Activated CD8-positive, alpha-beta memory T cell treated with anti-CD3 and anti-CD28 coated beads, Interleukin-2, amount 10 ng/mL, durations not matched to agents 7 days and 5 days (primary cell): ENCODE measurements around the gene CMSS1. TPM values are rescaled to one million over a fixed set of nuclear protein-coding genes. Genes with fewer than 3 reads are reported as not detected.
"Not testable (repeated sequence)": the region's sequence is repeated elsewhere in the genome, so short reads cannot be mapped to it uniquely, and the experiment has no call there.

Source experiments
- ATAC-seq: fragments of 150-1000 bp; cut with Tn5 transposase; one replicate; pipeline ENCODE4 v1.10.0; 2021; ENCODE audit warnings: moderate library complexity
- CTCF ChIA-PET: fragments of 350-600 bp; sonication (Branson Sonifier 250); formaldehyde crosslinking; loops from one replicate; lab custom pipeline; 2021; ENCODE audit warnings: antibody characterized with exemption; lab: Charles Lee
- DNase-seq: peaks from one replicate; pipeline ENCODE4 v3.0.0-alpha.2; 2020
- H3K27ac Mint-ChIP-seq: one replicate; pipeline ENCODE4 v1.8.0; 2021; ENCODE audit warnings: mild to moderate bottlenecking, mixed read lengths
- H3K27me3 Mint-ChIP-seq: one replicate; pipeline ENCODE4 v1.8.0; 2021; ENCODE audit warnings: mixed read lengths
- H3K36me3 Mint-ChIP-seq: one replicate; pipeline ENCODE4 v1.8.0; 2021; ENCODE audit warnings: mild to moderate bottlenecking, mixed read lengths
- H3K4me1 Mint-ChIP-seq: one replicate; pipeline ENCODE4 v1.8.0; 2021; ENCODE audit warnings: mixed read lengths
- H3K4me3 Mint-ChIP-seq: one replicate; pipeline ENCODE4 v1.8.0; 2021; ENCODE audit warnings: mild to moderate bottlenecking, moderate library complexity, mixed read lengths
- H3K9me3 Mint-ChIP-seq: one replicate; pipeline ENCODE4 v1.8.0; 2022; ENCODE audit warnings: low read depth, mixed read lengths
- total RNA-seq, 2 experiments: library from RNA; stranded (reverse); gene quantifications; one replicate each; pipeline ENCODE4 v1.2.3, GENCODE V29; 2021

CMSS1 gene
- total RNA-seq, 2 experiments from 2014 or later: 57.2 to 57.5 TPM

DNA sequence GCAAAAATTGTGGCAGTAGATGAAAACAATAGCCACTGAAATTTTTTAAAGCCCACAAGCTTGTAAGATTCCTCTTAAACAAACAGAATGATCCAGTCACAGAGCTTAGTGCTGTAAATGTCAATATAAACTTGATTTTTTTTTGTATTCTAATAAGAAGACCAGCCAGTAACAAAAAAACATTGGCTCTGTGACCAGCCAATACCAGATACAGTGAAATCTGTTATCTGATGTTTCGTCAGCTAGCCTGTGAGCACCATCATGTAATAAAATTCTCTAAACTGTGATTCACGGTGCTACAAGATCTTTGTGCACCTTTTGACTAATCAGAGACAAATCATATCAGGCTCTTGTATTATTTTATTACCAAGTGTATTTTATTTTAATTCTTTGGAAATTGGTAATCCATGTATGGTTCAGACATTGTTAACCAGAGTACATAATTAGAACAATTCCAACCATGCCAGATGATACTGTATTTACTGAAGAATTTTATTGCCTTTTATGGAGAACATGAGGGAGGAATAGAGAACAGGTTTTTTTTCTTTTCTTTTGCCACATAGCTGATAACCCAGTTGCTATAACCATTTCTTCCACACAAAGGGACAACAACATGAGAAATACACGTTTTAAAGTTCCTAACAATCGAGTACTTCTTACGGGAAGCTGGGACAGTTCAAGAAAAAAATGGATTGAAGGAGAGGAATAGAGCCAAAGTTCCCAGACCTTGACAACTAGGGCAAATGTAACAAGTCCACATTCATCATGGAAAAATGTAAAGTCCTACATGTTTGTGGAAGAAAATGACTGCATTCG lies 224.7 kb downstream of the CMSS1 start:
- no peaks in the 10 kb centered on the region for H3K27me3 Mint-ChIP-seq
- H3K4me3 Mint-ChIP-seq: no peak overlapping the region
- no peaks in the 10 kb centered on the region for H3K9me3 Mint-ChIP-seq
- CTCF ChIA-PET: interaction anchor here (1.0 to 1.9 kb wide), 3 partner anchors 13 to 212 kb away, joined by 4 to 6 read pairs (median 4); no protein-coding TSS in a partner anchor
- H3K27ac Mint-ChIP-seq: no peak overlapping the region
- H3K36me3 Mint-ChIP-seq: peaks cover 2% of the 10 kb centered on the region
- ATAC-seq (no peak), DNase-seq (no peak)
- H3K4me1 Mint-ChIP-seq: peaks cover 5% of the 10 kb centered on the region

DNA sequence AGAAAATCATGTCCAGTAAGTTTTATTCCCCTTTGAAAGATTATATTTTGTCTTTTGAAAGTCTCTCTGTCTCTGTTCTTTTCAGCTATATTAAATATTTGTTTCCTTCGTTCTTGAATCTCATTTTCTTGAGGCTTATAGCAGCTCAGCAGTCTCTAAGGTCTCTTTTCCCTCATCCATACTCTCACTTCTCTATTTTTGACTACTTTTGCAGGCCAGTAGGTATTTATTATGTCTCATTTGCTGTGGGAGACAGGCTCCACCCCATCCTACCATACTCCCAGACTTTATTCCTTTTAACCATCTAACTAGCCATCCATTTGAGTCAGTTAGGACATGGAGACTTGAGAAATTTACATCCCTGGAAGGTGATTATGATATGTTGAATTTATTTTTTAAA lies 225.6 kb downstream of the CMSS1 start:
- H3K27ac Mint-ChIP-seq: no peak overlapping the region
- no peak for DNase-seq
- H3K36me3 Mint-ChIP-seq: peaks cover 2% of the 10 kb centered on the region
- H3K4me1 Mint-ChIP-seq: peaks cover 13% of the 10 kb centered on the region
- no peaks in the 10 kb centered on the region for H3K27me3 Mint-ChIP-seq
- CTCF ChIA-PET: no interaction called here
- ATAC-seq: no peak
- no peaks in the 10 kb centered on the region for H3K9me3 Mint-ChIP-seq
- no peak overlapping the region for H3K4me3 Mint-ChIP-seq

DNA sequence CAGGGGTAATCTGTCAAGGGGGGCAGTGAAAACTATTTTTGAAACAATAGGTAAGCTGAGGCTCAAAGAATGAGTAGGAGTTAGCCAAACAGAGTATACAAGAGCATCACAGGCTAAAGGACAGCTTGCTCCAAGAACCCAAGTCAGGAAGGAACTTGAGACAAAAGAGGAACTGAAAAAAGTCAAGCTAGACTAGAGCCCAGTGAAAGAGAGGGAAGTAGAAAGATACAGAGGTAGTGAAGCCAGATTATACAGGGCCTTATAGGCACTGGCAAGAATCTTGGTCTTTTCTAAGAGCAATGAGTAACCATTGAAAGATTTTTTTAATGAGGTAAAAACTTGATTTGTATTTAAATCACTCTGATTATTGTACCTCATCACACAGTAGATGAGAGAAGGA lies 226.7 kb downstream of the CMSS1 start:
- Mint-ChIP-seq H3K27ac (no peak overlapping the region), H3K4me3 (no peak overlapping the region), H3K36me3 (peaks cover 2% of the 10 kb centered on the region), H3K27me3 (no peaks in the 10 kb centered on the region), H3K4me1 (peaks cover 13% of the 10 kb centered on the region), H3K9me3 (no peaks in the 10 kb centered on the region)
- CTCF ChIA-PET: interaction anchor here (0.8 to 1.2 kb wide), 3 partner anchors 14 to 210 kb away, joined by 3 to 4 read pairs (median 3); no protein-coding TSS in a partner anchor
- no peak for ATAC-seq
- DNase-seq: no peak

DNA sequence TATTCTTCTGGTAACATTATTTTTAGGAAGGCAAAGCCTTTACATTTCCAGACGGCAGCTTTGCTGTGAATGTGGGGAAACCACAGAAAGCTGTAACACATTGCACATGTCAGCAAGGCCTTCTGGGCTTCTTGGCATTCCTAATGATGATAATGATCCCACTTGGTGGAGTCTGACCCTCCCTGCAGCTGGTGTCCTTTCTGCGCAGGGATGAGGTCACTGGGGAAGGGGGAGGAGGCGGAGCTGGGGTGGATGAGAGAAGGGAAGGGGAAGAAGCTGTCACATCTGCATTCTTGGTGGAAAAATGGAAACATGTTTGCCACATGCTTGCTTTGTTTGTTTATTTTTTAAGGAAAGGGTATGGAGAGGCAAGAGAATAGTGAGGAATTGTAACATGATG lies 228.0 kb downstream of the CMSS1 start:
- Mint-ChIP-seq H3K27me3 (no peaks in the 10 kb centered on the region), H3K36me3 (no peaks in the 10 kb centered on the region), H3K4me1 (peaks cover 13% of the 10 kb centered on the region), H3K27ac (no peak overlapping the region), H3K9me3 (no peaks in the 10 kb centered on the region), H3K4me3 (no peak overlapping the region)
- ATAC-seq: no peak
- DNase-seq: no peak
- CTCF ChIA-PET: no interaction called here

DNA sequence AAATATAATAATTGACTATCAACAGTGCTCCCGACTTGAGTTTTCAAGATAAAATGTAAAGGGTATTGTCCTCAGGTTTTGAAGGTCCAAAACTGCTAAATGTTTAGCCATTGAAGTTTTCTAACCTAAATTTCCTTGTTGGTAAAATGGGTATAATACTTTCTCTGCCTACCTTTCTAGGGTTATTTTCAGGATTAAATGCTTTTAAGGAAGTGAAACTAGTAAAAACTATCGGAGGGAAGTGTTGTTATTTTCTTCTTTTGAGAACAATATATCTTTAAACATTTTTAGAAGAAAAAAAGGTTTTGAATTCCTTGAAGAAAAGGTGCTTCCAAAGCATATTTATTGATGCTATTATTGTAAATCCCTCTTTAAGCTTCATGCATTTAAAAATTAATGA lies 229.3 kb downstream of the CMSS1 start:
- peaks cover 13% of the 10 kb centered on the region for H3K4me1 Mint-ChIP-seq
- CTCF ChIA-PET: no interaction called here
- no peak overlapping the region for H3K27ac Mint-ChIP-seq
- DNase-seq (no peak), ATAC-seq (no peak)
- H3K9me3 Mint-ChIP-seq: no peaks in the 10 kb centered on the region
- H3K4me3 Mint-ChIP-seq: no peak overlapping the region
- H3K27me3 Mint-ChIP-seq: no peaks in the 10 kb centered on the region
- H3K36me3 Mint-ChIP-seq: no peaks in the 10 kb centered on the region

DNA sequence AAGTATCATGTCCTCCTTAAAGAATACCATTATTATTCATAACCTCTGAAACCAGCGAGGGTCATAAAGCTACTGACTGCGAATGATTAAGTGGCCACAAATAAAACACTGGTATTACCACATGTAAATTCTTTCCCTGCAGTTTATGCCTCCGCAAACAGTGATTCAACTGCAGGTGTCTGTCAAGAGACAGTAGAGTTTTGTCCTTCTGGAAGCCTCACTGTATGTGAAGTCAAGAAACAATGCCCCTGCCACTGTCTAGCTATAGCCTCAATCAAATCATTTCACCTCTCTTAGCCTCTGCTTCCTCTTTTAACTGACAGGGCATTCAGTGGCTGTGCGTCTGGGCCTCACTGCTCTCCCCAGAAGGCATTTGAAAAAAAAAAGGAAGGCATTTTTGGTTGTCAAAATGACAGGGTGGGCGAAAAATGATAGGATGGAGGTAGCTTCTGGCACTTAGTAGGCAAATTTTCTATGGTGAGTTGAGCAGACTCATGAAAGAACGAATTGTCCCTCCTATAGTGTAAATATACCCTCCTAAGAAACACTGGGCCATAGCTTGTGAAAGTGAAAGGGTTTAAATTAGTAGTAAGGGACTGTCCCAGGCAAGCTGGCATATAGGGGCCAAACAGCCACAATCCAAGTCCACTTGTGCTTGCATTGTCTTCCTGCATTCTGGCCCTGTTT lies 229.9 kb downstream of the CMSS1 start:
- no peak for DNase-seq
- ATAC-seq: peak; percentile 85
- H3K27ac Mint-ChIP-seq: peak overlapping the region; percentile 22
- no peaks in the 10 kb centered on the region for H3K27me3 Mint-ChIP-seq
- no peaks in the 10 kb centered on the region for H3K36me3 Mint-ChIP-seq
- CTCF ChIA-PET: interaction anchor here (0.9 to 1.0 kb wide), 2 partner anchors 43 to 206 kb away, joined by 3 read pairs; no protein-coding TSS in a partner anchor
- H3K4me1 Mint-ChIP-seq: peaks cover 13% of the 10 kb centered on the region
- H3K9me3 Mint-ChIP-seq: no peaks in the 10 kb centered on the region
- no peak overlapping the region for H3K4me3 Mint-ChIP-seq

DNA sequence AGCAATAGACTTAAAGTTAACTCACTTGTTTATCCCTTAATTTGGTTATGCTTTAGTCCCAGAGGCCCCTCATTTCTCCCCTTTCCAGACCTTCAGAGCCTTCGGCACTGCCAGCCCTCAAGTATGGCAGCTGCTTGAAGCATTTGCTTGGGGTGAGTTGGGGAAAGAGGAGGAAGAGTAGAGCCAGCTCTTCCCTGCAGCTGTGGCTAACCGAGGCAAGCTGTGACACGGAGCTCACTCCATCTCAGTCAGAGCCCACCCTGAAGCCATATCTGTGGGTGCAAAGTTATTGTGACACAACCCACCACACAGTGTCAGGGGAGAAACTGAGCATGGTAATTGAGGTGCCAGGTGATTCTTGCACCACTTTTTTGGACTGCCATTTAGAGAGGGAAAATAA lies 230.6 kb downstream of the CMSS1 start:
- Mint-ChIP-seq H3K4me1 (peaks cover 13% of the 10 kb centered on the region), H3K9me3 (no peaks in the 10 kb centered on the region), H3K27me3 (no peaks in the 10 kb centered on the region), H3K27ac (no peak overlapping the region), H3K4me3 (no peak overlapping the region), H3K36me3 (no peaks in the 10 kb centered on the region)
- ATAC-seq (no peak), DNase-seq (no peak)
- CTCF ChIA-PET: interaction anchor here (0.9 to 1.0 kb wide), 2 partner anchors 43 to 206 kb away, joined by 3 read pairs; no protein-coding TSS in a partner anchor

DNA sequence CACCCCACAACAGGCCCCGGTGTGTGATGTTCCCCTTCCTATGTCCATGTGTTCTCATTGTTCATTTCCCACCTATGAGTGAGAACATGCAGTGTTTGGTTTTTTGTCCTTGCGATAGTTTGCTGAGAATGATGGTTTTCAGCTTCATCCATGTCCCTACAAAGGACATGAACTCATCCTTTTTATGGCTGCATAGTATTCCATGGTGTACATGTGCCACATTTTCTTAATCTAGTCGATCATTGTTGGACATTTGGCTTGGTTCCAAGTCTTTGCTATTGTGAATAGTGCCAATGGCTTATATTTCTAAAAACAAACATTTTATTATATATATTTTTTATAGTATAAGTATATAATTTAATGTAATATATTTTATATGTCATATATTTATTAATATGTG lies 233.9 kb downstream of the CMSS1 start:
- H3K36me3 Mint-ChIP-seq, H3K27ac Mint-ChIP-seq, H3K9me3 Mint-ChIP-seq, CTCF ChIA-PET, ATAC-seq, H3K27me3 Mint-ChIP-seq, H3K4me3 Mint-ChIP-seq, DNase-seq: not testable (repeated sequence)
- peaks cover 11% of the 10 kb centered on the region for H3K4me1 Mint-ChIP-seq

DNA sequence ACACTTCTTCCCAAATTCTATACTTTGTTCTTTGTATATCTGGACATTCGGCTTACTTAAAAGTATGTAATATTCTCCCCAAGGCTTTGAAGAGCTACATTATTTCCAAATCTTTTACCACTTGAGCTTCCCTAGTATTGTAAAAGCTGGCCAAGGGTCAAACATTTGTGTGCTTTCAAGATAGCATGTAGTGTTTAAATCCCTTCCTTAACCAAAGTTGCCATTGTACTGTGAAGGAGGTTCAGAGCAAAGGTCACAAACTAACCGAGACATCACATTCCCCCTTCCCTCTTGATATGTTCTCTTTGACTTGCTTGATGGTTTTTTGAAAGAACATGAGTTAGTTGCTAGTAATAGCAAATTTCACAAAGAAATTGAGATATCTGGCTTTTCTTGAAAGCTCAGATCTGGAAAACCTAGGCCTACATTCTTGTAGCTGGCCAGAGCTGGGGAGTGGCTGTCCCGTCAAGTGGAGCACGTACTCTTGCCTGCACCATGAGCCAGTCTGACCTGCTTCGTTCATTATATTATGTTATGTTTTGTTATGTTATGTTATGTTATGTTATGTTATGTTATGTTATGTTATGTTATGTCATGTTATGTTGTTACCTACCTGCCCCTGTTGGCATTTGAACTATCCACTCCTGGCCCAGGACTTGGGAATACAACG lies 236.4 kb downstream of the CMSS1 start:
- no peak for ATAC-seq
- no peak for DNase-seq
- Mint-ChIP-seq H3K36me3 (no peaks in the 10 kb centered on the region), H3K27ac (no peak overlapping the region), H3K27me3 (no peaks in the 10 kb centered on the region), H3K4me1 (peaks cover 4% of the 10 kb centered on the region), H3K9me3 (no peaks in the 10 kb centered on the region), H3K4me3 (no peak overlapping the region)
- CTCF ChIA-PET: no interaction called here

DNA sequence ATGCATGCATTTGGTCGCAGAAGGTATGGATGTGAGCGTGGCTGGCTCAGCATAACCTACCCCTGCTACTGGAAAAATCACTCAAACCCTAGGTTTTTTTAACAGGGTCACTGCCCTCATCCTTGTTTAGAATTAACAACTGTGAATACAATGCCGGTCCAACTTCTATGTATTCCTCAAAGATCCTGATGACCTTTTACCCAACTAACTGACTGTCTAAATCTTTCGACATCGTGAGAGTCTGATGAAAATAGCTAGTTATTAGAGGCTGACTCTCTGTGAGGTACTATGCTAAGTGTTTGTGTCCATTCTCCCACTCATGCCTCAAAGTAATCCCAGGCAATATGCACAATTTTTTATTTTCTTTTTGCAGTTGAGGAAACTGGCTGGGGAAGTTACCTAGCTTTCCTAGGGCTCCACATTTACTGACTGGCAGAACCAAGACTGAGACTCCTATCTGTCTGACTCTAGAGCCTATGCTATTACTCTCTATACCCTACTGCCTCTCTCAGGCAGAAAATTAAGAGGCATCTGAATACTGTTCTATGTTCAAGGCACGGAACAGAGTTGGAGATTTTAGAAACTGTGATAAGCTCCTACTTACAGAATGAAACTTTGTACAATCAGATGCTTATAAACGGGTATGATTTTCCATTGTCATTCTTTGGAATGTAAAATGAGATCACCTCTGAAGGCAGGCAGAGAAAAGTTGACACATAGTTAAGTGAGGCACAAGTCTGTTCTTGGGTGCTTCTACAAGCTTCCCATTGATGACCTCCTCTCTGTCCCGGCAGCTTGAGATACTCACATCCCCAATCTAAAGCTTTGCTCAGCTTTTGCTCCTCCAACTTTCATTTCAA lies 240.3 kb downstream of the CMSS1 start:
- Mint-ChIP-seq H3K27ac (no peak overlapping the region), H3K36me3 (no peaks in the 10 kb centered on the region), H3K27me3 (no peaks in the 10 kb centered on the region), H3K4me1 (peaks cover 20% of the 10 kb centered on the region), H3K9me3 (no peaks in the 10 kb centered on the region), H3K4me3 (no peak overlapping the region)
- no peak for ATAC-seq
- no peak for DNase-seq
- CTCF ChIA-PET: interaction anchor here (1.2 to 3.1 kb wide), 3 partner anchors 11 to 33 kb away, joined by 3 to 11 read pairs (median 3); no protein-coding TSS in a partner anchor

DNA sequence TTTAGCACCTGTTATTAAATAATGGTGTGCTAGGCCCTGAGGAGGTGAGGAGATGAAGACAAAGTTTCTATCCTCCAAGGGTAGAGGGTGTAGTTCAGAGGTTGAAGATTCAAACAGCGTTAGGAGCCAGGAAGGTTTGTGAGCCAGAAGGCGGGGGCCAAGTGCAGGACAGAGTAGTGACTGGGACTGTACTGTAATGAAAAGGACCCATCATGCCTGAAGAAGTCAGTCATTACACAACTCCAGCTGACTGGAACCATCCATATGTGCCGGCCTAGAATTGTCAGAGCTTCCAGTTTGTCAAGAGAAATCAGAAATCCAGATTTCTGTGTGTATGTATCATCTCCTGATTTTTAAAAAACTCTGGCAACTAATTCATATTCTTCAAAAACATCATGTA lies 241.8 kb downstream of the CMSS1 start:
- DNase-seq (no peak), ATAC-seq (no peak)
- Mint-ChIP-seq H3K4me1 (peaks cover 27% of the 10 kb centered on the region), H3K9me3 (no peaks in the 10 kb centered on the region), H3K36me3 (no peaks in the 10 kb centered on the region), H3K4me3 (no peak overlapping the region), H3K27ac (no peak overlapping the region), H3K27me3 (no peaks in the 10 kb centered on the region)
- CTCF ChIA-PET: interaction anchor here (1.2 to 1.4 kb wide), 2 partner anchors 14 to 31 kb away, joined by 5 read pairs; no protein-coding TSS in a partner anchor

DNA sequence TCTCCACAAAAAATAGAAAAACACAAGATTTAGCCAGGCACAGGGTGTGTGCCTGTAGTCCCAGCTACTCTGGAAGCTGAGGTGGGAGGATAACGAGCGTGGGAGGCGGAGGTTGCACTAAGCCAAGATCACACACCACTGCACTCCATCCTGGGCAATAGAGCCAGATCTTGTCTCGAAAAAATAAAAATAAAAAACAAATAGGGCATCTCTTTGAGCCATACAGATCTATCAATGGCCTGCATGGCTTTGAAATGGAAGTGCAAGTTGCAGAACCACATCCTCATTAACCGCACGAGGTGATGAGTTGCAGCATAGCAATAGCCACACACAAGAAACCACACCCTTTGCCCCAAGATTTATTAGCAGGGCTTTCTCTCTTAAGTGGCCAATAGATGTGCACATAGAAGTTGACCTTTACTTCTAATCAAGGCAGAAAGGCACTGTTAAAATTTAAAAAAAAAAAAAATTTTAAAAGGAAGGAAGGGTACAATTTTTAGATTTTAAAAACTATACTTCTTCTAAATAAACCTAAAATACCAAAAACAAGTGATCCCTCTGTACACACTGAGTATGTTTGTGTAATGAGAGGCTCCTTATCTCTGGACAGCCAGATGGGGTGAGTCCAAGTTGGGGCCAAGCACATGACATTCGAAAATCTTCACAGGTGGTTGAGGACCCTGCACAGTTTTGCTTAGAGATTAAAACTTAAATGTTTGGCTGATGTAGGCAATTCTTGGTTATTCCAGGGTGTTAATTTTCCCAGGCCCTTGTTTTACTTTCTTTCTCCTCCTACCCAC lies 243.2 kb downstream of the CMSS1 start:
- no peaks in the 10 kb centered on the region for H3K27me3 Mint-ChIP-seq
- ATAC-seq: peak; percentile 90
- H3K4me3 Mint-ChIP-seq: no peak overlapping the region
- no peaks in the 10 kb centered on the region for H3K36me3 Mint-ChIP-seq
- H3K9me3 Mint-ChIP-seq: no peaks in the 10 kb centered on the region
- DNase-seq: peak; percentile 82
- CTCF ChIA-PET: interaction anchor here (0.6 to 1.4 kb wide), 6 partner anchors 8 to 197 kb away, joined by 3 to 5 read pairs (median 4); no protein-coding TSS in a partner anchor
- H3K27ac Mint-ChIP-seq: peak overlapping the region; percentile 68
- peaks cover 27% of the 10 kb centered on the region for H3K4me1 Mint-ChIP-seq
